HG02852 (cell line): ENCODE data around the gene TESPA1.
"Not testable (repeated sequence)": the region's sequence is repeated elsewhere in the genome, so short reads cannot be mapped to it uniquely, and the experiment has no call there.

Source experiments
- ATAC-seq: cut with Tn5 transposase; IDR thresholded peaks from one replicate; pipeline ENCODE4 v1.9.1; 2021; ENCODE audit warnings: mild to moderate bottlenecking, moderate library complexity; ENCODE audit not compliant: unreplicated experiment

Gene TESPA1

GRCh38 chr12:54950071-54950727 lies 34.4 kb downstream of the TESPA1 start:
- no peak for ATAC-seq

- ATAC-seq = no peak
These were observed 35.4 kb downstream of the TESPA1 start for GRCh38 chr12:54949073-54949711.

GRCh38 chr12:54948171-54948570 lies 36.4 kb downstream of the TESPA1 start:
- no peak for ATAC-seq

GRCh38 chr12:54945082-54945481 lies 39.5 kb downstream of the TESPA1 start:
- ATAC-seq = no peak

- ATAC-seq = not testable (repeated sequence)
These were observed 41.3 kb downstream of the TESPA1 start for GRCh38 chr12:54943292-54943691.

GRCh38 chr12:54941659-54942058 lies 42.9 kb downstream of the TESPA1 start:
- no peak for ATAC-seq

- no peak for ATAC-seq
These were observed 43.7 kb downstream of the TESPA1 start for GRCh38 chr12:54940727-54941315.

GRCh38 chr12:54937929-54938328 lies 46.6 kb downstream of the TESPA1 start:
- ATAC-seq = no peak

GRCh38 chr12:54937376-54937775 lies 47.2 kb downstream of the TESPA1 start:
- no peak for ATAC-seq

GRCh38 chr12:54936736-54937135 lies 47.8 kb downstream of the TESPA1 start:
- ATAC-seq = no peak

GRCh38 chr12:54935235-54935951 lies 49.2 kb downstream of the TESPA1 start:
- peak; percentile 99 for ATAC-seq

- no peak for ATAC-seq
These were observed 50.1 kb downstream of the TESPA1 start for GRCh38 chr12:54934419-54934818.

GRCh38 chr12:54933376-54933775 lies 51.2 kb downstream of the TESPA1 start:
- no peak for ATAC-seq

GRCh38 chr12:54932691-54933090 lies 51.9 kb downstream of the TESPA1 start:
- no peak for ATAC-seq

- no peak for ATAC-seq
These were observed 52.5 kb downstream of the TESPA1 start for GRCh38 chr12:54932038-54932437.

- ATAC-seq = no peak
These were observed 54.6 kb downstream of the TESPA1 start for GRCh38 chr12:54929998-54930397.

- ATAC-seq = no peak
These were observed 58.3 kb downstream of the TESPA1 start for GRCh38 chr12:54926246-54926645.

GRCh38 chr12:54924972-54925707 lies 59.4 kb downstream of the TESPA1 start:
- ATAC-seq = no peak

- ATAC-seq = no peak
These were observed 67.5 kb downstream of the TESPA1 start for GRCh38 chr12:54917001-54917488.
